SK-N-SH (cell line): ENCODE data around the gene PHOSPHO1. TPM values are rescaled to one million over a fixed set of nuclear protein-coding genes. Genes with fewer than 3 reads are reported as not detected.
"Not testable (repeated sequence)": the region's sequence is repeated elsewhere in the genome, so short reads cannot be mapped to it uniquely, and the experiment has no call there.

Experiments
- CTCF ChIA-PET: fragments of 300-600, 350-600 bp; formaldehyde crosslinking; extraction: SDS; loops from one replicate; lab custom pipeline; 2021; lab: Yijun Ruan, JAX
- POLR2A ChIA-PET: fragments of 350-600 bp; sonication (Branson Sonifier 250); formaldehyde crosslinking; extraction: SDS; loops from one replicate; lab custom pipeline; 2020; ENCODE audit warnings: antibody characterized with exemption, inconsistent platforms; lab: Yijun Ruan, JAX
- DNase-seq: peaks from one replicate; pipeline ENCODE4 v3.0.0; 2012
- H2AFZ ChIP-seq: fragments of 200-600 bp; sonication (generic); 2 replicates; pipeline ENCODE4 v1.8.1; 2016; ENCODE audit warnings: antibody characterized with exemption, mild to moderate bottlenecking, low read depth
- H3F3A ChIP-seq: fragments of 200-600 bp; sonication (generic); replicated peaks from 2 replicates; pipeline ENCODE3; 2016; ENCODE audit warnings: antibody characterized with exemption, mild to moderate bottlenecking; ENCODE audit not compliant: insufficient read depth
- H3K27ac ChIP-seq, 2 experiments: fragments of 200-500 bp in 1 of 2; fragments of 200-600 bp in 1 of 2; sonication (Bioruptor generic) in 1 of 2; sonication (generic), shearing (Covaris generic) in 1 of 2; 2 replicates each; pipeline versions ENCODE4 v1.5.1 to v1.6.1; 2014 to 2016; ENCODE audit warnings: low read depth in 2 of 2, inconsistent platforms in 1 of 2, low read length in 1 of 2, mild to moderate bottlenecking in 1 of 2, mixed read lengths in 1 of 2
- H3K27me3 ChIP-seq: fragments of 200-600 bp; sonication (generic), shearing (Covaris generic); 2 replicates; pipeline ENCODE4 v1.6.1; 2016; ENCODE audit warnings: mixed run types; ENCODE audit not compliant: insufficient read depth
- H3K36me3 ChIP-seq, 2 experiments: fragments of 200-500 bp in 1 of 2; fragments of 200-600 bp in 1 of 2; sonication (Bioruptor generic) in 1 of 2; sonication (generic) in 1 of 2; replicated peaks in 1 of 2; 2 replicates each; pipeline versions ENCODE3 to v1.5.1; 2014 to 2016; ENCODE audit warnings: low read length in 1 of 2, mild to moderate bottlenecking in 1 of 2; ENCODE audit not compliant: insufficient read depth in 2 of 2, control insufficient read depth in 1 of 2
- H3K4me1 ChIP-seq, 2 experiments: fragments of 200-500 bp in 1 of 2; fragments of 200-600 bp in 1 of 2; sonication (Bioruptor generic) in 1 of 2; sonication (generic), shearing (Covaris generic) in 1 of 2; 2 replicates each; pipeline versions ENCODE4 v1.5.1 to v1.6.1; 2014 to 2016; ENCODE audit warnings: low read depth in 1 of 2, low read length in 1 of 2, mixed run types in 1 of 2; ENCODE audit not compliant: insufficient read depth in 2 of 2, control insufficient read depth in 1 of 2
- H3K4me2 ChIP-seq: fragments of 200-600 bp; sonication (generic), shearing (Covaris generic); 2 replicates; pipeline ENCODE4 v1.6.1; 2017; ENCODE audit warnings: mixed run types
- H3K4me3 ChIP-seq, 2 experiments: fragments of 200-500 bp in 1 of 2; fragments of 200-600 bp in 1 of 2; sonication (Bioruptor generic) in 1 of 2; sonication (generic), shearing (Covaris generic) in 1 of 2; 2 replicates each; pipeline versions ENCODE4 v1.5.1 to v1.8.1; 2014 to 2016; ENCODE audit warnings: low read depth in 2 of 2, inconsistent platforms in 1 of 2, low read length in 1 of 2, mild to moderate bottlenecking in 1 of 2, mixed read lengths in 1 of 2, moderate library complexity in 1 of 2
- H3K79me2 ChIP-seq: fragments of 200-600 bp; sonication (generic); 2 replicates; pipeline ENCODE4 v1.8.1; 2017; ENCODE audit warnings: mild to moderate bottlenecking; ENCODE audit not compliant: insufficient read depth
- H3K9ac ChIP-seq: fragments of 200-600 bp; sonication (generic); 2 replicates; pipeline ENCODE4 v1.6.1; 2017; ENCODE audit warnings: mixed run types
- H3K9me2 ChIP-seq: fragments of 200-600 bp; sonication (generic); 2 replicates; pipeline ENCODE4 v1.6.1; 2017; ENCODE audit warnings: mixed run types
- H3K9me3 ChIP-seq: fragments of 200-600 bp; sonication (generic); 2 replicates; pipeline ENCODE4 v1.6.1; 2017; ENCODE audit warnings: mixed run types, mild to moderate bottlenecking, moderate library complexity
- H4K20me1 ChIP-seq: fragments of 200-600 bp; sonication (generic); 2 replicates; pipeline ENCODE4 v1.6.1; 2017; ENCODE audit warnings: mild to moderate bottlenecking, mixed run types; ENCODE audit not compliant: insufficient read depth
- NFIC ChIP-seq: IDR thresholded peaks from 2 replicates; pipeline ENCODE4 v1.4.0; 2012; ENCODE audit warnings: borderline replicate concordance
- PBX3 ChIP-seq: IDR thresholded peaks from 2 replicates; pipeline ENCODE4; 2012
- POLR2AphosphoS5 ChIP-seq: IDR thresholded peaks from 2 replicates; pipeline ENCODE4 v1.6.1; 2012; ENCODE audit warnings: low read depth, low read length
- TAF1 ChIP-seq: IDR thresholded peaks from 2 replicates; pipeline ENCODE4 v1.6.1; 2012; ENCODE audit warnings: low read depth, mild to moderate bottlenecking, low read length, moderate library complexity, borderline replicate concordance
- TCF12 ChIP-seq: IDR thresholded peaks from 2 replicates; pipeline ENCODE4 v1.4.0; 2012
- USF2 ChIP-seq: fragments of 150-350 bp; IDR thresholded peaks from 2 replicates; pipeline ENCODE4 v1.6.1; 2017; ENCODE audit warnings: antibody characterized with exemption, low read length, low read depth, borderline replicate concordance
- YY1 ChIP-seq: IDR thresholded peaks from 2 replicates; pipeline ENCODE4 v1.4.0; 2012; ENCODE audit warnings: low read depth, mild to moderate bottlenecking
- WGBS: methylation state at CpG from one replicate; pipeline ENCODE4 v1.1.6; 2017; ENCODE audit warnings: low lambda C conversion rate; 5-methylcytosine and 5-hydroxymethylcytosine counted together
- polyA plus RNA-seq, 3 experiments: library from polyadenylated mRNA; depleted of rRNA; stranded (reverse); fragments of >200 nt; gene quantifications; 2 replicates each; pipeline ENCODE4 v1.2.3, GENCODE V29; 2012

PHOSPHO1 gene
- polyA plus RNA-seq, 1 of the 3 experiments (the other 2 are of a cell fraction) = not detected

GRCh38 chr17:49180303-49180702, 50.3 kb downstream of the PHOSPHO1 start (continued):
- TF ChIP-seq USF2 (no peak), PBX3 (no peak), POLR2AphosphoS5 (no peak), TAF1 (no peak), TCF12 (no peak), YY1 (no peak), NFIC (no peak)

GRCh38 chr17:49175978-49176377, 54.6 kb downstream of the PHOSPHO1 start:
- POLR2A ChIA-PET, H3K27ac ChIP-seq, H3F3A ChIP-seq, H3K79me2 ChIP-seq, H3K4me2 ChIP-seq, H3K4me3 ChIP-seq, H3K4me1 ChIP-seq, DNase-seq, H3K9me2 ChIP-seq, H3K9ac ChIP-seq, H3K36me3 ChIP-seq, H4K20me1 ChIP-seq, H2AFZ ChIP-seq: not testable (repeated sequence)
- H3K9me3 ChIP-seq = peaks cover 12% of the 10 kb centered on the region; the same call in 1 of the 2 replicates
- 12% methylated on average over 11 of the region's 11 CpGs for WGBS
- H3K27me3 ChIP-seq = peaks cover 77% of the 10 kb centered on the region
- CTCF ChIA-PET = interaction anchor here (1.3 kb wide), 1 partner anchor 51 kb away, joined by 4 read pairs; no protein-coding TSS in a partner anchor

Other genes starting within 250 kb of the PHOSPHO1 start
- 0.02 and 0.05 TPM in 2 replicates for gene IGF2BP1, start 233.4 kb downstream of the PHOSPHO1 start, polyA plus RNA-seq (2012; rRNA removed)
- gene B4GALNT2, start 98.0 kb downstream of the PHOSPHO1 start, polyA plus RNA-seq (2012; rRNA removed) = not detected in 2 replicates
- gene GNGT2, start 20.2 kb downstream of the PHOSPHO1 start, polyA plus RNA-seq (2012; rRNA removed) = 10.4 and 11.0 TPM in 2 replicates
- gene ABI3, start 20.1 kb downstream of the PHOSPHO1 start, polyA plus RNA-seq (2012; rRNA removed) = 2.8 and 4.7 TPM in 2 replicates
- 5.1 and 6.5 TPM in 2 replicates for gene ZNF652, start 131.5 kb upstream of the PHOSPHO1 start, polyA plus RNA-seq (2012; rRNA removed)
- gene PHB1, start 184.1 kb upstream of the PHOSPHO1 start, polyA plus RNA-seq (2012; rRNA removed) = 379 and 477 TPM in 2 replicates